ENCODE measurements around the gene IL17C.
A peak's percentile ranks its signal among the peaks of the same experiment; 100 is the strongest.

Gene IL17C

DNA sequence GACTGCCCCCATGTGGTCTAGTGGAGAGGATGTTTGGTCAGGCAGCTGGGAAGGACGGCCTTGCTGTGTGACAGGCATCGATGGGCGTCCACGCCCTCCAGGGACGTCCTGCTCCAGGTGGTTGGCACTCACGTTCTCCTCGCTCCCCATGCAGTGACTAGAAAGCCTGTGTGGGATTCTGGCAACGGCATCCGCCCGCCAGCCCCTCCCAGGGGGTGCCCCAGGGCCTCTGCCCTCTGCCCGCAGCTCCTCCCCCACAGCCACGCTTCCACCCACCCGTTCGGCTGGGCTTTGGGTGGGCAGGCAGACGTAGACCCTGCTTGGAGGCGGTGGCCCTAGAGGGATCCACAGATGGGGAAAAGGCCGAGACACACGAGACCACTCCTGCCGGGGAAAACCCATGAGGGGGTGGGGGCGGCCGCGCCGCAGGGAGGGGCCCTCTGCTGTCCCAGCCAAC lies 4.7 kb upstream of the IL17C start:
- no peak for DNase-seq (ENCODE audit: low read depth, low spot score)
- TF ChIP-seq, protein P1, sequence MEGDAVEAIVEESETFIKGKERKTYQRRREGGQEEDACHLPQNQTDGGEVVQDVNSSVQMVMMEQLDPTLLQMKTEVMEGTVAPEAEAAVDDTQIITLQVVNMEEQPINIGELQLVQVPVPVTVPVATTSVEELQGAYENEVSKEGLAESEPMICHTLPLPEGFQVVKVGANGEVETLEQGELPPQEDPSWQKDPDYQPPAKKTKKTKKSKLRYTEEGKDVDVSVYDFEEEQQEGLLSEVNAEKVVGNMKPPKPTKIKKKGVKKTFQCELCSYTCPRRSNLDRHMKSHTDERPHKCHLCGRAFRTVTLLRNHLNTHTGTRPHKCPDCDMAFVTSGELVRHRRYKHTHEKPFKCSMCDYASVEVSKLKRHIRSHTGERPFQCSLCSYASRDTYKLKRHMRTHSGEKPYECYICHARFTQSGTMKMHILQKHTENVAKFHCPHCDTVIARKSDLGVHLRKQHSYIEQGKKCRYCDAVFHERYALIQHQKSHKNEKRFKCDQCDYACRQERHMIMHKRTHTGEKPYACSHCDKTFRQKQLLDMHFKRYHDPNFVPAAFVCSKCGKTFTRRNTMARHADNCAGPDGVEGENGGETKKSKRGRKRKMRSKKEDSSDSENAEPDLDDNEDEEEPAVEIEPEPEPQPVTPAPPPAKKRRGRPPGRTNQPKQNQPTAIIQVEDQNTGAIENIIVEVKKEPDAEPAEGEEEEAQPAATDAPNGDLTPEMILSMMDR (IDR thresholded peaks at IDR 0.05; ENCODE audit: insufficient read depth, low read length, missing control alignments), result peak; percentile 41
- ChIA-PET CTCF (interaction anchor here (0.8 to 1.2 kb wide), 3 partner anchors 14 to 21 kb away, joined by 3 to 5 read pairs (median 3); no protein-coding TSS in a partner anchor), POLR2A (no interaction called here)
- no peak overlapping the region for H3K4me3 ChIP-seq (ENCODE audit: low read depth, low read length)

GRCh38 chr16:88634141-88634993 lies 4.0 kb upstream of the IL17C start:
- peak overlapping the region; percentile 26 for H3K4me3 ChIP-seq (ENCODE audit: low read depth, low read length)
- ChIA-PET CTCF (interaction anchor here (0.8 to 1.2 kb wide), 2 partner anchors 14 to 17 kb away, joined by 3 to 5 read pairs; no protein-coding TSS in a partner anchor), POLR2A (no interaction called here)
- TF ChIP-seq, protein P1 (IDR thresholded peaks at IDR 0.05; ENCODE audit: insufficient read depth, low read length, missing control alignments), result no peak
- no peak for DNase-seq (ENCODE audit: low read depth, low spot score)

GRCh38 chr16:88634994-88635670 lies 3.2 kb upstream of the IL17C start:
- peak overlapping the region; percentile 26 for H3K4me3 ChIP-seq (ENCODE audit: low read depth, low read length)
- ChIA-PET POLR2A (interaction anchor here (0.5 kb wide), 1 partner anchor 65 kb away, joined by 4 read pairs; no protein-coding TSS in a partner anchor), CTCF (no interaction called here)
- TF ChIP-seq, protein P1 (IDR thresholded peaks at IDR 0.05; ENCODE audit: insufficient read depth, low read length, missing control alignments), result peak; percentile 16
- DNase-seq (ENCODE audit: low read depth, low spot score), result no peak

GRCh38 chr16:88635671-88636319 lies 2.6 kb upstream of the IL17C start:
- TF ChIP-seq, protein P1 (IDR thresholded peaks at IDR 0.05; ENCODE audit: insufficient read depth, low read length, missing control alignments), result no peak
- H3K4me3 ChIP-seq (ENCODE audit: low read depth, low read length), result no peak overlapping the region
- ChIA-PET POLR2A (no interaction called here), CTCF (no interaction called here)
- DNase-seq (ENCODE audit: low read depth, low spot score), result no peak

DNA sequence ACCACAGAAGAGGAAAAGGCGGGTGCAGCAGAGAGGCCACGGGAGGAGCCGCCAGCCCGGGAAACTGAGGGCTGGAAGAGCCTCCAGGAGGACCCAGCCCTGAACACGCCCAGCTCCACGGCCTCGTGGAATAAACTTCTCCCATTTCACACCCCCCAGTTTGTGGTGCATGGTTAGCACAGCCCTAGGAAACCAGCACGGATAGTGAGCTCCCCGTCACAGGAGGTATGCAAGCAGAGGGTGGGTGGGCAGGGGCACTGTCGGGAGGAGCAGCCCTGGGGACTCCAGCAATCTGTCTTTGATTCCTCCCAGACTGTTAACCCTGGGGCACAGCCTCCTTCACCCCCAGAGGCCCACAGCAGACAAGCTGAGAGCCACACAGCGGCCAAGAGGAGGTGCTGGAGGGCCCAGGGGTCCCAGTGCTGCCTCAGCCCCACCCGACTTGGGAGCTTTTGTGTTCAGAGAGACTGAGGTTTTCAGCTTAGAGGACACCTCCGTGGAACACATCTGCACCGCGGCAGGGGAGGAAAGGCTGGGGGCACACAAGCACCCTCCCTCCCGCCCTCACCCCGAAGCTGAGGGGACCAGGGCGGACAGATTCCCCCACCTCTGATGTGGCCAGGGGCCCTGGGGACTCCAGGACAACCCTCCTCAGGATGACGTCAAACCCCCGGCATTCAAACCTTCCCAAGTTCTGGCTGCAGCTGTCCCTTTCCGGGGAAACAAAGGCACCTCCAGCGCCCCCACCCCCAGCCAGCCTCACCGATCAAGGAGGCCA lies 1.7 kb upstream of the IL17C start:
- no peak for DNase-seq (ENCODE audit: low read depth, low spot score)
- no peak overlapping the region for H3K4me3 ChIP-seq (ENCODE audit: low read depth, low read length)
- ChIA-PET CTCF (interaction anchor here (0.7 to 1.2 kb wide), 2 partner anchors 9 to 531 kb away, joined by 3 to 4 read pairs; no protein-coding TSS in a partner anchor), POLR2A (interaction anchor here (0.6 to 0.8 kb wide), 2 partner anchors 14 to 26 kb away, joined by 3 read pairs; partner anchors contain the start of gene MVD)
- TF ChIP-seq, protein P1 (IDR thresholded peaks at IDR 0.05; ENCODE audit: insufficient read depth, low read length, missing control alignments), result no peak

All from AG04449 (cell line).